Spleen (tissue), 7 donors: ENCODE results near the gene SERPINA12.

Experiments used
- CTCF ChIP-seq, 11 experiments: fragments of 200-600 bp in 7 of 11; fragments of 450-650 bp in 4 of 11; sonication (generic) in 4 of 11; IDR thresholded peaks in 8 of 11; conservative IDR thresholded peaks in 3 of 11; 1 replicate in 7 of 11; 2 replicates in 4 of 11; pipeline versions ENCODE4 v1.4.0 to v1.8.0; 2016 to 2021; ENCODE audit warnings: antibody characterized with exemption in 11 of 11, inconsistent platforms in 4 of 11, mild to moderate bottlenecking in 1 of 11
- POLR2AphosphoS5 ChIP-seq, 3 donors: sonication (generic); formaldehyde crosslinking; IDR thresholded peaks; one replicate each; pipeline ENCODE4 v1.5.1; 2017; ENCODE audit warnings: antibody characterized with exemption in 3 of 3
- donor health status: DM: no; HTN: no; CAD: no; lungs with moderate emphysema.
- donor health status: DM: no; HTN: no; CAD: no.
- donor health status: DM: no; HTN: no; CAD: no.

- TF ChIP-seq CTCF (IDR thresholded peaks at IDR 0.05 in 8 of 11, conservative IDR thresholded peaks at IDR 0.05 in 3 of 11), result no peak
- no peak for TF ChIP-seq POLR2AphosphoS5 (IDR thresholded peaks at IDR 0.05)
Measured at GRCh38 chr14:94535506-94535905, 26.2 kb upstream of the SERPINA12 start.
